AG09319 (cell line): ENCODE results near the gene PSMB5.

Experiments used
- DNase-seq: peaks from one replicate; pipeline ENCODE4 v3.0.0-alpha.2; 2010; ENCODE audit warnings: low read depth; ENCODE audit errors: extremely low read depth
- TF ChIP-seq, protein P1 (sequence below): IDR thresholded peaks from 2 replicates; pipeline ENCODE4 v1.5.1; 2011; ENCODE audit warnings: low read depth, mild to moderate bottlenecking, inconsistent platforms, low read length, moderate library complexity

Gene PSMB5

DNA sequence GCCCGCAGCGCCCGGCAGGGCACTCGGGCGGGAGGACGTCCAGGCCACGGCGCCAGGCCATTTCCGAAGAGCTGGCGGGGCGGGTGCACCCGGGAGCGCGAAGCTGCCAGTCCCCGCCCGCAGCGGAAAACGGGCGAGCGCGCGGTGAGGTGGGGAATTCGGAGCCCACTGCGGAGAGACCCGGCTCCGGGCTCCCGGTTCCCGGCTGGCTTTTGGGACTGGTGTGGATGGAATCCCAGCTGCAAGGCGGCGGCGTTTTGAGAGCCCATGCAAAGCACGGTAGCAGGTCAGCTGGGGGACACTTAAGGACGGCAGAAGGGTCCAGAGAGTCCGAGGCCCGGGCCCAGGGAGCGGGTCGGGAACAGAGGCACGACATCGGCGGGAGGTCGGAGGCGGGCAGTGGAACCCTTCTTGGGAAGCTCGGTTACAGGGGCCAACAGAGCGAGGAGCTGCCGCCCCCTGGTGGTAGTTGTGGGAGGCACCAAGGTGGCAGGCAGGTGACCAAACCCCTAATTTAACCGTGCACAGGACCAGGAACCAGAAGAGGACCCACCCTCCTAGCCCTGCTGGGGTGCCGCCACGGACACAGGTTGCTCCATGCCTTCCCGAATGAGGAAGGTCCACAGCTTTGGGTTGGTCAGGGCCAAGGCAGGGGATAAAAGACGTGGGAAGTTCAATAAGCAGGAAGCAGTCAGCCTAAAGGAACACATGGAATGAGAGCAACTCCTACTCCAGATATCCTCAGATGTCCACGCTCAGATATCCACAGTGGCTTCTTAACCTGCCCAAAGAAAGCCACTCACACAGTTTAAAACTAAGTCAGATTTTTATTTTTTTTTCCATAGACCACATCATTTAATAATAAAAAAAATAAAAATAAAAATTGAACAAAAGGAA is 23.3 kb upstream of the PSMB5 start:
- TF ChIP-seq, protein P1, sequence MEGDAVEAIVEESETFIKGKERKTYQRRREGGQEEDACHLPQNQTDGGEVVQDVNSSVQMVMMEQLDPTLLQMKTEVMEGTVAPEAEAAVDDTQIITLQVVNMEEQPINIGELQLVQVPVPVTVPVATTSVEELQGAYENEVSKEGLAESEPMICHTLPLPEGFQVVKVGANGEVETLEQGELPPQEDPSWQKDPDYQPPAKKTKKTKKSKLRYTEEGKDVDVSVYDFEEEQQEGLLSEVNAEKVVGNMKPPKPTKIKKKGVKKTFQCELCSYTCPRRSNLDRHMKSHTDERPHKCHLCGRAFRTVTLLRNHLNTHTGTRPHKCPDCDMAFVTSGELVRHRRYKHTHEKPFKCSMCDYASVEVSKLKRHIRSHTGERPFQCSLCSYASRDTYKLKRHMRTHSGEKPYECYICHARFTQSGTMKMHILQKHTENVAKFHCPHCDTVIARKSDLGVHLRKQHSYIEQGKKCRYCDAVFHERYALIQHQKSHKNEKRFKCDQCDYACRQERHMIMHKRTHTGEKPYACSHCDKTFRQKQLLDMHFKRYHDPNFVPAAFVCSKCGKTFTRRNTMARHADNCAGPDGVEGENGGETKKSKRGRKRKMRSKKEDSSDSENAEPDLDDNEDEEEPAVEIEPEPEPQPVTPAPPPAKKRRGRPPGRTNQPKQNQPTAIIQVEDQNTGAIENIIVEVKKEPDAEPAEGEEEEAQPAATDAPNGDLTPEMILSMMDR = peak; percentile 90
- peak; percentile 56 for DNase-seq

GRCh38 chr14:23056956-23057756 is 22.5 kb upstream of the PSMB5 start, which contains the start of gene CDH24:
TSS of gene CDH24 (minus strand) at chr14:23057520. CDS start at chr14:23055733, 1,787 bp downstream.
- no peak for DNase-seq
- TF ChIP-seq, protein P1 = no peak

- TF ChIP-seq, protein P1 = peak; percentile 86
- no peak for DNase-seq
These were observed 21.6 kb upstream of the PSMB5 start for GRCh38 chr14:23056145-23056955.

DNA sequence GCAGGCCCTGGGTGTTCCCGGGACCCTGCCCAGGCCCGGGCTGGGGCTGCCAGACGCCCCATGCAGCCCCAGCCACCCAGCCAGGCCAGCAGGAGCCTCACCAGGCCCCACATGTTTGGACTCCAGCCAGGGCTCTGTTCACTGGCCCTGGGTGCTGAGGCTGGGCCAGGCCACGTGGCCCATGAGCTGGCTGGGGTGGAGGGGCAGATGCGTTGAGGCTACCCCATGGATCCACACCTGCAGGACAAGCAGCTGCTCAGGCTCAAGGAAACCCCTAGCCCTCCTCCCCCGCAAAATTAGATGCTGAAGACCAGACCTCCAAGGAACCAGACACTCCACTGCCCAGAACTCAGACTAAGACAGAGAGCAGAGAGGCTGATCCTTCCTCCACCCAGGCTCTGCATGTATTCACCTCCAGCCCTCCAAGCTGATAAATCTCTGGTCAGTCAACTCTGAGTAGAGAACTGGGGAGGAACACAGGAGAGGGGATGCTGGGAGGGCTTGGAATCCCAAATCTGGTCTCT is 21.0 kb upstream of the PSMB5 start:
- TF ChIP-seq, protein P1 = no peak

DNA sequence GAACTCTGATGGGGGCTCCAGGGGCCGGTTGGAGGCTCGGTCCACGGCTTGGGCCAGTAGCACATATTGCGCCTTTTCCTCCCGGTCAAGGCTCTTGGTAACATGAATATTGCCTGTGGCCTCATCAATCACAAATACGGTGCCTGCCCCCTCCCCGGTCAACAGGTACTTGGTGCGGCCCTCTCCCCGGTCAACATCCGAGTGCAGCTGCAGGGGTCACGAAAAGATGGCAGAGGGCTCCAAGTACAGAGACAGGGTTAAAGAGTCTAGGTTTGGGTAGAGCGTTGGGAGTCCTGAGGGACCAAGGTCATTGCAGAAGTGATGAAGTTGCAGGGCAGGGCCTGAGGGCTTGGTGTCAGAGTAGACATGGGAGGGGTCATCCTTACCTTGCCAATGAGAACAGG is 20.4 kb upstream of the PSMB5 start:
- no peak for DNase-seq
- TF ChIP-seq, protein P1 = no peak

More for the DNA sequence above, 21.0 kb upstream of the PSMB5 start:
- no peak for DNase-seq

GRCh38 chr14:23054000-23054811 is 19.5 kb upstream of the PSMB5 start:
- DNase-seq = no peak
- TF ChIP-seq, protein P1 = no peak; the same call in 1 of the 2 replicates
